Mononuclear cell (primary cell): ENCODE data around the gene BMP3. TPM values are rescaled to one million over a fixed set of nuclear protein-coding genes. Genes with fewer than 3 reads are reported as not detected.

Experiments
- H3K27me3 ChIP-seq: 2 replicates; pipeline ENCODE4 v1.6.0; 2011; ENCODE audit warnings: low read length, control low read depth; ENCODE audit not compliant: insufficient read depth
- H3K4me1 ChIP-seq: 2 replicates; pipeline ENCODE4 v1.5.1; 2011; ENCODE audit warnings: mild to moderate bottlenecking, low read length, control low read depth; ENCODE audit not compliant: insufficient read depth
- H3K4me3 ChIP-seq: 2 replicates; pipeline ENCODE4 v1.5.1; 2011; ENCODE audit warnings: mild to moderate bottlenecking, low read length, moderate library complexity
- H3K9me3 ChIP-seq: 2 replicates; pipeline ENCODE4 v1.5.1; 2011; ENCODE audit warnings: low read depth, mild to moderate bottlenecking, control low read depth, low read length
- total RNA-seq: library from RNA; depleted of rRNA; stranded (reverse); fragments of >200 nt; gene quantifications from one replicate; pipeline ENCODE4 v1.2.3, GENCODE V29; 2012

BMP3 gene
- total RNA-seq, 1 donor = 0.10 TPM

DNA sequence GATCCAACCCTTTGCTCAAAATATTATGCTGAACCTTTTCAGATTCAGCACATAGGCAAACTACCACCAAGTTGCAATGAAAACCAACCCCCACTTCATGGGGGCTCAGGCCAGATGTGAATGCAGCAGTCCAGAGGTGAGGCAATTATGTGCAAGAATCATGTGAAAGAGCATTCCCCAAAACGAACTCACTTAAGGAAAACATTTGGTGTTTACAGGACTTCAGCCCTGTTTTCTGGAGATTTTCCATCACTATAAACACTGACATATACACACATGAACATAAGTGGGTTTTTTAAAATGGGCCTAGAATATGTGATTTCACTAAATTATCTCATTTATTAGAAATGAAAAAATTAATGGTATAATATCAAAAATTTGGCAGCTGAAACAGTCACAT lies 31.5 kb downstream of the BMP3 start:
- H3K27me3 ChIP-seq = no peaks in the 10 kb centered on the region

GRCh38 chr4:81065446-81065845 lies 34.9 kb downstream of the BMP3 start:
- Histone ChIP-seq H3K27me3 (no peaks in the 10 kb centered on the region), H3K4me3 (no peak overlapping the region), H3K9me3 (no peaks in the 10 kb centered on the region), H3K4me1 (no peaks in the 10 kb centered on the region)

More for the DNA sequence above, 31.5 kb downstream of the BMP3 start:
- Histone ChIP-seq H3K4me1 (no peaks in the 10 kb centered on the region), H3K9me3 (no peaks in the 10 kb centered on the region), H3K4me3 (no peak overlapping the region)

DNA sequence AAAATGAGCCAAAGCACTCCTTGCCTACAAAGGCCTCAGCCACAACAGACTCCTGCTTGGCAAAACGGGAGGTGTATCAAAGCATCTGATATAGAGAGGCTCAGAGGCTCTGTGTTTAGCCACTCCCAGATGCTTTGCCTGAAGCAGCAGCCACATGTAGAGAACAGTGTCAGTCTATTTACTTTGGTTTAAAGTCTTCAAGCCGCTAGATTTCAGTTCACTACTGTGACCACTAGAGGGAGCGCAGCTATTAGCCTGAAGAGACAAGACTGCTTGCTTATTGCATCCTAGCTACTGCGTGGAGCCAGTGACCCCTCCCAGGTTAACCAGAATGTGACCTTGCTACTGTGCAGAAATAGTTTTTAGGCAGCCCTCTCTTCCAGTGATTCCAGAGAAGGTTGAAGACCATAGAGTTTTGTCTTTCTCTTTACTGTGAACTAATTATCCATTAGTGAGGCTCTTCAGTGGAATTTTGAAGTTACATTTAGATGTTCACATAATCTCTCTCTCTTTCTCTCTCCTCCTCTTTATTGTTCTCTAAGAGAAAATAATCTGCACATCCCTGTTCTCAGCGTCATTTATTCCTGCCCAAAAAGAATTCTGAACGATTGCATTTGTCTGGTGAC lies 39.3 kb downstream of the BMP3 start:
- Histone ChIP-seq H3K9me3 (no peaks in the 10 kb centered on the region), H3K4me3 (no peak overlapping the region), H3K4me1 (no peaks in the 10 kb centered on the region), H3K27me3 (no peaks in the 10 kb centered on the region)

DNA sequence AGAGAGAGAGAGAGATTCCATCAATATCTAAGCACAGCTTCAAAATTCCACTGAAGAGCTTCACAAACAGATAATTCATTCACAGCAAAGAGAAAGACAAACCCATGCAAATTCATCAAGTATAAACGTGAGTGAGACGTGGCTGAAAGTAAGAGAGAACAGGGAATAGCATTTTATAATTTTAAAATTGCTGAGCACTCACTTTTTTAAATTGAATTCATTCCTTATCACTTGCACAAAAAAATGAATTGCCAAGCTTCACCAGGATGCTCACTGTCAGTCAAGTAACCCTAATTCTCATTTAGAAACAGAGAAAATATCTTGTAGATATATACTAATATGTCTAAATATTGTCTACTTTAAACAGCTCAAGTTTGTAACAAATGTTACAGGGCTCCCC lies 40.5 kb downstream of the BMP3 start:
- Histone ChIP-seq H3K4me1 (no peaks in the 10 kb centered on the region), H3K4me3 (no peak overlapping the region)

DNA sequence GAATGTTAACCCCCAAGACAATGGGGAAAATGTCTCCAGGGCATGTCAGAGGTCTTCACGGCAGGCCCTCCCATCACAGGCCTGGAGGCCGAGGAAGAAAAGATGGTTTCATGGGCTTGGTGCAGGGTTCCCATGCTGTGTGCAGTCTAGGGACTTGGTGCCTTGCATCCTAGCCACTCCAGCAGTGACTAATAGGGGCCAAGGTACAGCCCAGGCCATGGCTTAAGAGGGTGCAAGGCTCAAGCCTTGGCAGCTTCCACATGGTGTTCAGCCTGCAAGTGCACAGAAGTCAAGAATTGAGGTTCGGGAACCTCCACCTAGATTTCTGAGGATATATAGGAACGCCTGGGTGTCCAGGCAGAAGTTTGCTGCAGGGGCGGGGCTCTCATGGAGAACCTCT lies 50.6 kb downstream of the BMP3 start:
- Histone ChIP-seq H3K4me1 (no peaks in the 10 kb centered on the region), H3K9me3 (no peaks in the 10 kb centered on the region), H3K27me3 (no peaks in the 10 kb centered on the region), H3K4me3 (no peak overlapping the region)

More for the DNA sequence above, 40.5 kb downstream of the BMP3 start:
- Histone ChIP-seq H3K9me3 (no peaks in the 10 kb centered on the region), H3K27me3 (no peaks in the 10 kb centered on the region)

- H3K4me3 ChIP-seq = no peak overlapping the region
- no peaks in the 10 kb centered on the region for H3K9me3 ChIP-seq
- H3K4me1 ChIP-seq = no peaks in the 10 kb centered on the region
- H3K27me3 ChIP-seq = no peaks in the 10 kb centered on the region
These were observed 53.5 kb downstream of the BMP3 start for GRCh38 chr4:81084029-81084428.

GRCh38 chr4:81084634-81085033 lies 54.1 kb downstream of the BMP3 start:
- Histone ChIP-seq H3K27me3 (no peaks in the 10 kb centered on the region), H3K4me3 (no peak overlapping the region), H3K4me1 (no peaks in the 10 kb centered on the region), H3K9me3 (no peaks in the 10 kb centered on the region)

DNA sequence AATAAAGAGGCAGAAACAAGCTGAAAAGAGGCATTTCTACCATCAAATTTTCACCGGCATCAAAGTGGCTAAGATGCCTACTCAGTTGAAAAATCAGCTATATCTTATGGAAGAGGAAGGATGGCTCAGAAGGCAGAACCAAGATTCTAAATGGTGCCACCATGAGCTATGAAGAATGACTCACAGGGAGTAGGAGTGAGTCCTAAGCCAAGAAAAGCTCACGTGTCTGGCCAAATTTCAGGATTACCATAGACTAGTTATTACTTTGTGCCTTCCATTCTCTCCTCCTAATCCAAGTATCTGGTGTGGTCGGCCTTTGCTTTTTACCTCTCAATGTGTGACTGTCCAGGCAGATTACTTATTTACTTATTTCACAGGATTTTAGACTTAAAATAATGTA lies 54.8 kb downstream of the BMP3 start:
- Histone ChIP-seq H3K4me1 (no peaks in the 10 kb centered on the region), H3K27me3 (no peaks in the 10 kb centered on the region), H3K9me3 (no peaks in the 10 kb centered on the region), H3K4me3 (no peak overlapping the region)

DNA sequence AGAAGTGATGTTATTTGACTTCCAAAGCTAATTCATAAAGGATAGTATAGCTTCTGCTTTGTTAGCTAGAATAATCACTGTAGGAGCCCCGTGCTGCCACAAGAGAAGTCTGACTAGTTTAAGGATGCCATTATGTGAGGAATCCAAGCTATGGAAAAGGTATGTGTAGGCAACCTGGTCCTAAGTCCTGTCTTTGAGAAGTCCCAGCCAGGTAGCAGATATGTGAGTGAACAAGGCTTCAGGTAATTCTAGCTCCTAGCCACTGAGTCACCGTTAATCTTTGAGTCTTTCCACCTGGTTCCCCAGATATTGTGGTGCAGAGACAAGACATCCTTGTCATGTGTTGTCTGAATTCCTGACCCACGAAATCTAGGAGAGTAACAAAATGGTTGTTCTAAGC lies 55.5 kb downstream of the BMP3 start:
- no peaks in the 10 kb centered on the region for H3K4me1 ChIP-seq
- H3K9me3 ChIP-seq = no peaks in the 10 kb centered on the region
- H3K27me3 ChIP-seq = no peaks in the 10 kb centered on the region
- no peak overlapping the region for H3K4me3 ChIP-seq

GRCh38 chr4:81093720-81094401 lies 63.4 kb downstream of the BMP3 start:
- Histone ChIP-seq H3K9me3 (no peaks in the 10 kb centered on the region), H3K27me3 (no peaks in the 10 kb centered on the region), H3K4me1 (no peaks in the 10 kb centered on the region), H3K4me3 (no peak overlapping the region)

- H3K4me1 ChIP-seq = no peaks in the 10 kb centered on the region
- H3K4me3 ChIP-seq = no peak overlapping the region
- H3K9me3 ChIP-seq = no peaks in the 10 kb centered on the region
- H3K27me3 ChIP-seq = no peaks in the 10 kb centered on the region
These were observed 64.9 kb downstream of the BMP3 start for GRCh38 chr4:81095389-81095788.

- Histone ChIP-seq H3K4me1 (no peaks in the 10 kb centered on the region), H3K9me3 (no peaks in the 10 kb centered on the region)
These were observed 66.1 kb downstream of the BMP3 start for GRCh38 chr4:81096566-81096965.

DNA sequence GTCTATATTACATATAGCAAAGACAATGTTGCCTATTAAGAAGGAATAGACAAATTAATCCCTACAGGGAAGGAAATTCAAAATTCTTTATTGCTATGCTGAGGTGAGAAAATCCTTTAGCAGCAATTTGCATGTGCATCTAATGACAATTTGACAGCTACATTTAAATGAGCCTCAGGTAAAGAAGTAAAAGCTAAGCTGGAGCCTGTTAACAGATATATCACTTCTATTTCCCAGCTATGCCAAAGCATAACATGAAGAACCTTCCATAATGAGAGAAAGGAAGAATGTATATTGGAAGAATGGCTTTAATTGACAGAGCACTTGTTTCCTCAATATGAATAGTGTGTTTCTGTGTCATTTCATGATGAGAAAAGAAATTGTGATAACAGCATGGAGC lies 71.6 kb downstream of the BMP3 start:
- Histone ChIP-seq H3K4me1 (no peaks in the 10 kb centered on the region), H3K4me3 (no peak overlapping the region), H3K9me3 (no peaks in the 10 kb centered on the region), H3K27me3 (no peaks in the 10 kb centered on the region)

More at GRCh38 chr4:81096566-81096965, 66.1 kb downstream of the BMP3 start:
- Histone ChIP-seq H3K4me3 (no peak overlapping the region), H3K27me3 (no peaks in the 10 kb centered on the region)

DNA sequence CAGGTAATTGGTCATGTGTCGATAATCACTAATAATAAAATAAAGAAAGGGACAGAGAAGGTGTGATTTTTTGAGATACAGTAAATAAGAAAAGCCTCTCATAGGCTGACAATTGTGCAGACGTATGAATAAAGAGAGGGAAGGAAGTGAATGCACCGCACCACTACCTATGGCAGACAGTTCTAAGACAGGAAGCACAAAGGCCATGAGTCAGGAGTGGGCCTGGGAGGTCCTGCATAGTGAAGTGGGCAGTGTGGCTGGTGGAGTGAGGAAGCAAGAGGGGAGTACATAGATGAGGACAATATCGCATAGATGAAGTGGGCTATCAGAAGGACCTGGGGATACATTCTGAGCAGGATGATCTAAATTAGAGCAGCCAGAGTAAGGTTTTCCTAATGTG lies 75.6 kb downstream of the BMP3 start:
- H3K4me1 ChIP-seq = no peaks in the 10 kb centered on the region
- no peaks in the 10 kb centered on the region for H3K27me3 ChIP-seq
- H3K4me3 ChIP-seq = no peak overlapping the region
- H3K9me3 ChIP-seq = no peaks in the 10 kb centered on the region
